Glutamatergic neuron (in vitro differentiated cells): ENCODE measurements around the gene SLC25A13. TPM values are rescaled to one million over a fixed set of nuclear protein-coding genes. Genes with fewer than 3 reads are reported as not detected.

Experiments
- DNase-seq: peaks from one replicate; pipeline ENCODE4 v3.0.0; 2022
- H3K27ac Mint-ChIP-seq: one replicate; pipeline ENCODE4 v1.8.0; 2020; ENCODE audit warnings: mild to moderate bottlenecking, mixed read lengths, inconsistent platforms; ENCODE audit not compliant: unreplicated experiment
- H3K27me3 Mint-ChIP-seq: one replicate; pipeline ENCODE4 v1.8.0; 2020; ENCODE audit warnings: mild to moderate bottlenecking, moderate library complexity, mixed read lengths, inconsistent platforms; ENCODE audit not compliant: unreplicated experiment
- H3K36me3 Mint-ChIP-seq: one replicate; pipeline ENCODE4 v1.8.0; 2020; ENCODE audit warnings: mild to moderate bottlenecking, mixed read lengths, inconsistent platforms; ENCODE audit not compliant: unreplicated experiment
- H3K4me1 Mint-ChIP-seq: one replicate; pipeline ENCODE4 v1.8.0; 2020; ENCODE audit warnings: mild to moderate bottlenecking, low read depth, mixed read lengths, inconsistent platforms; ENCODE audit not compliant: unreplicated experiment
- H3K4me3 Mint-ChIP-seq: one replicate; pipeline ENCODE4 v1.8.0; 2020; ENCODE audit warnings: mild to moderate bottlenecking, mixed read lengths, inconsistent platforms; ENCODE audit not compliant: unreplicated experiment
- H3K9me3 Mint-ChIP-seq: one replicate; pipeline ENCODE4 v1.8.0; 2020; ENCODE audit warnings: mild to moderate bottlenecking, moderate library complexity, mixed read lengths, inconsistent platforms; ENCODE audit not compliant: unreplicated experiment
- total RNA-seq: library from RNA; stranded (reverse); fragmentation: NEBNext Ultra II Directional; extraction: Animal tissue kit (Norgen Biotek cat#: 25700); gene quantifications from one replicate; pipeline ENCODE4 v1.2.1, GENCODE V29; 2021; ENCODE audit not compliant: unreplicated experiment
- TF ChIP-seq, protein P1 (sequence below): fragments of 200-600 bp; sonication (generic); IDR thresholded peaks from one replicate; pipeline ENCODE4 v1.5.0; 2021; ENCODE audit not compliant: partially characterized antibody, unreplicated experiment

Gene SLC25A13
- total RNA-seq, 1 donor from 2014 or later, result 48.5 TPM

DNA sequence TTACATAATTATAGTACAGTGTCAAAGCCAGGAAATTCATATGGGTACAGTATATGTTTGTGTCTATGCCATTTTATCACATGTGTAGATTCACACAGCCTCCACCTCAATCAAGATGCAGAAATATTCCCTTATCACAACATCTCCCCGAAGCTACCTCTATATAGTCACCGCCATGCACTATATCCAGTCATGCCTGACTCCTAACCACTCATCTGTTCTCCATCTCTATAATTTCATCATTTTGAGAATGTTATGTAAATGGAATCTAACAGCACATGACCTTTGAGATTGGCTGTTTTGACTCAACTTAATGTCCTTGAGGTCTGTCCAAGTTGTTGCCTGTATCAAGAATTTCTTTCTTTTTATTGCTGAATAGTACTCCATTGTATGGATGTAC is 22.3 kb upstream of the SLC25A13 start:
- H3K27me3 Mint-ChIP-seq, result no peaks in the 10 kb centered on the region
- TF ChIP-seq, protein P1, sequence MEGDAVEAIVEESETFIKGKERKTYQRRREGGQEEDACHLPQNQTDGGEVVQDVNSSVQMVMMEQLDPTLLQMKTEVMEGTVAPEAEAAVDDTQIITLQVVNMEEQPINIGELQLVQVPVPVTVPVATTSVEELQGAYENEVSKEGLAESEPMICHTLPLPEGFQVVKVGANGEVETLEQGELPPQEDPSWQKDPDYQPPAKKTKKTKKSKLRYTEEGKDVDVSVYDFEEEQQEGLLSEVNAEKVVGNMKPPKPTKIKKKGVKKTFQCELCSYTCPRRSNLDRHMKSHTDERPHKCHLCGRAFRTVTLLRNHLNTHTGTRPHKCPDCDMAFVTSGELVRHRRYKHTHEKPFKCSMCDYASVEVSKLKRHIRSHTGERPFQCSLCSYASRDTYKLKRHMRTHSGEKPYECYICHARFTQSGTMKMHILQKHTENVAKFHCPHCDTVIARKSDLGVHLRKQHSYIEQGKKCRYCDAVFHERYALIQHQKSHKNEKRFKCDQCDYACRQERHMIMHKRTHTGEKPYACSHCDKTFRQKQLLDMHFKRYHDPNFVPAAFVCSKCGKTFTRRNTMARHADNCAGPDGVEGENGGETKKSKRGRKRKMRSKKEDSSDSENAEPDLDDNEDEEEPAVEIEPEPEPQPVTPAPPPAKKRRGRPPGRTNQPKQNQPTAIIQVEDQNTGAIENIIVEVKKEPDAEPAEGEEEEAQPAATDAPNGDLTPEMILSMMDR, result no peak
- no peak for DNase-seq
- H3K36me3 Mint-ChIP-seq, result no peaks in the 10 kb centered on the region
- H3K4me1 Mint-ChIP-seq, result peaks cover 2% of the 10 kb centered on the region
- no peaks in the 10 kb centered on the region for H3K9me3 Mint-ChIP-seq
- H3K4me3 Mint-ChIP-seq, result no peak overlapping the region
- H3K27ac Mint-ChIP-seq, result no peak overlapping the region

DNA sequence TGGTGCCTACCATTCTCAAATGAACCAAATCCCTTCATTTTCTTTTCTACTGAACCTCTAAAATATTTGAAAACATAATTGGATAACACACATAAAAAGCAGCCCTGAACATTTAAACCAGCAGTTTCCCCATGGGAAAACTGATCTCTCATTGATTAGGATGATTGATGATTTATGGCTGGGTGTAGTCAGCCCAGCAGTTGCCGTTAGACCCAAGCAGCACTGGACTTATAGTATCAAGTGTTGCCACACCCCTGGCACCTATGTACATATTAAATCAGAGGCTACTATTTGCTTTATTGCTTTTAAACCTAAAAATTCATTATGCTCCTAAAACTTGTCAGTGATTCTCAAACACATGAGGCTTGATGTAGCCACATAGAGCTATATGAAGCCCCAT is 20.2 kb upstream of the SLC25A13 start:
- DNase-seq, result no peak
- H3K36me3 Mint-ChIP-seq, result no peaks in the 10 kb centered on the region
- H3K4me1 Mint-ChIP-seq, result peaks cover 2% of the 10 kb centered on the region
- H3K9me3 Mint-ChIP-seq, result no peaks in the 10 kb centered on the region
- no peaks in the 10 kb centered on the region for H3K27me3 Mint-ChIP-seq
- H3K4me3 Mint-ChIP-seq, result no peak overlapping the region
- TF ChIP-seq, protein P1, result no peak
- no peak overlapping the region for H3K27ac Mint-ChIP-seq

DNA sequence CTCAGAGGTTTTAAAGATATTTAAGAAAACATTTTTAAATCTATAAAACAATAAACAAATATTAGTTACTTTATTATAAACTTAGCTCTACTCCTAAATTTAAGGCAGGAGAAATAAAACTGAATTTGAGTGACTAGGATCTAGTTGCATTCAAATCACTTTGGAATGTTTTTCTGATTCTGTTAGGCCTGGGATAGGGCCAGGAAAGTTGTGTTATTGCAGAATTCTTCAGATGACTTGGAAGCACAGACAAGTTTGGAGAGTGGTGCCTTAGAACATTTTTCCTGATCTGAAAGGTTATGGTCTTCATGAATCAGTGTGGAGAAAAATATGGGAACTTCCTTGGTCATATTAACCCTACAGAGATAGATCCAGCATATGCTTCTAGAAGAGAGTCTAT is 15.6 kb upstream of the SLC25A13 start:
- H3K36me3 Mint-ChIP-seq, result no peaks in the 10 kb centered on the region
- no peak overlapping the region for H3K4me3 Mint-ChIP-seq
- no peak for DNase-seq
- H3K27ac Mint-ChIP-seq, result no peak overlapping the region
- H3K4me1 Mint-ChIP-seq, result peaks cover 2% of the 10 kb centered on the region
- TF ChIP-seq, protein P1, result no peak
- peaks cover 2% of the 10 kb centered on the region for H3K27me3 Mint-ChIP-seq
- no peaks in the 10 kb centered on the region for H3K9me3 Mint-ChIP-seq

DNA sequence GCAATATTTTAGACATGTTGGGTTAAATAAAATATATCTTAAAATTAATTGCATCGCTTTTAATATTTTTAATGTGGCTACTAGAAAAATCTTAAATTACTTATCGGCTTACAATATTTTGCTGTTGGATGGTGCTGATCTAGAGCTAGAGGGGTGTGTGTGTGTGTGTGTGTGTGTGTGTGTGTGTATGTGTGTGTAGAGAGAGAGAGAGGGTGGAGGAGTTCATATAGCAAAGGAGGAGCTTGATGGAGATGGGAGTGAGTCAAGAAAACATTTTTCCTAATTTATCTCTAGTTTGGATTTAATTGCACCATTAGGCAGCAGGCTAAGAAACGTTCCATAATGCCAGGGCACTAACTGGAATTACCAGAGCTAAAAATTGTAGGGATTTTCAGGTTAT is 10.4 kb upstream of the SLC25A13 start:
- DNase-seq, result no peak
- no peaks in the 10 kb centered on the region for H3K9me3 Mint-ChIP-seq
- peaks cover 2% of the 10 kb centered on the region for H3K27me3 Mint-ChIP-seq
- no peaks in the 10 kb centered on the region for H3K36me3 Mint-ChIP-seq
- H3K4me3 Mint-ChIP-seq, result no peak overlapping the region
- peaks cover 11% of the 10 kb centered on the region for H3K4me1 Mint-ChIP-seq
- H3K27ac Mint-ChIP-seq, result no peak overlapping the region
- TF ChIP-seq, protein P1, result no peak

DNA sequence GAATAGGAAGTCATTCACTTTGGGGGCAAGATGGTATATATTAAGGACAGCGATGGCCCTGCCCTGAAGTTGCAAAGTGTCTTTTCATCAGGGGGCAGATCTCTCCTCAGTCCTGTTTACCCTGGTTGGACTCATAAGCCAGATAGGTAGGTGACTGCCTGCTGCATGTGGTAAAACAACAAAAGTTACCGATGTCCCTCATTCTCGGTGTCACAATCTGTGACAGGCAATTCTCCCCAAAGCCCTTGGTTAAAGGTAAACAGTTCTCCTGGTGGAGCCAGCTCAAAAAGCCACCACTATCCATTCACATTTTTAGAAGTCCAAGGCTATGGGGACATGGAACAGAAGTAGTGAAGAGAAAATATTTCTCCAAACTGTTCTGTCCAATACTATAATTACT is 9.9 kb upstream of the SLC25A13 start:
- H3K27ac Mint-ChIP-seq, result no peak overlapping the region
- TF ChIP-seq, protein P1, result no peak
- peaks cover 2% of the 10 kb centered on the region for H3K27me3 Mint-ChIP-seq
- no peak overlapping the region for H3K4me3 Mint-ChIP-seq
- H3K9me3 Mint-ChIP-seq, result no peaks in the 10 kb centered on the region
- peaks cover 13% of the 10 kb centered on the region for H3K4me1 Mint-ChIP-seq
- no peaks in the 10 kb centered on the region for H3K36me3 Mint-ChIP-seq
- DNase-seq, result no peak
